ENCODE data around the gene FRY. TPM values are rescaled to one million over a fixed set of nuclear protein-coding genes. Genes with fewer than 3 reads are reported as not detected.

The FRY gene
- total RNA-seq, 5 donors from 2014 or later (not counting 1 experiment from before 2014, with no cell fraction given) = 11.5 to 35.3 (median 15.2) TPM

- H3K4me3 ChIP-seq (ENCODE audit: control insufficient read depth in 1 of 2, extremely low read depth in 1 of 2, low read length in 1 of 2) = no peak overlapping the region
- no peaks in the 10 kb centered on the region for H3K36me3 ChIP-seq (ENCODE audit: control insufficient read depth in 2 of 2, extremely low read depth in 1 of 2, insufficient read depth in 1 of 2, low read length in 1 of 2)
- no peaks in the 10 kb centered on the region for H3K4me1 Mint-ChIP-seq
- H3K27ac Mint-ChIP-seq = no peak overlapping the region
- H3K4me1 ChIP-seq (ENCODE audit: control insufficient read depth in 1 of 2, extremely low read depth in 1 of 2, insufficient read depth in 2 of 2, low read length in 2 of 2) = no peaks in the 10 kb centered on the region
- ChIA-PET CTCF (no interaction called here), POLR2A (interaction anchor here in 1 of 2 donors (0.7 kb wide), 1 partner anchor 892 kb away, joined by 4 read pairs; no protein-coding TSS in a partner anchor)
- H3K9me3 Mint-ChIP-seq = no peaks in the 10 kb centered on the region
- no peak overlapping the region for H3K27ac ChIP-seq (ENCODE audit: low read length)
- no peaks in the 10 kb centered on the region for H3K27me3 ChIP-seq (replicated peaks in 1 of 2; ENCODE audit: control insufficient read depth in 2 of 2, extremely low read depth in 1 of 2, insufficient read depth in 2 of 2, low read length in 1 of 2)
- DNase-seq (no peak), ATAC-seq (replicated peaks in 1 of 4) (no peak)
- no peak overlapping the region for H3K4me3 Mint-ChIP-seq
- no peaks in the 10 kb centered on the region for H3K27me3 Mint-ChIP-seq
- H3K9me3 ChIP-seq = no peaks in the 10 kb centered on the region
- no CpG with 5 or more reads among the region's 1 CpG for WGBS (ENCODE audit: insufficient coverage)
- no peaks in the 10 kb centered on the region for H3K36me3 Mint-ChIP-seq
These were observed 234.6 kb downstream of the FRY start for GRCh38 chr13:32266130-32266529.

DNA sequence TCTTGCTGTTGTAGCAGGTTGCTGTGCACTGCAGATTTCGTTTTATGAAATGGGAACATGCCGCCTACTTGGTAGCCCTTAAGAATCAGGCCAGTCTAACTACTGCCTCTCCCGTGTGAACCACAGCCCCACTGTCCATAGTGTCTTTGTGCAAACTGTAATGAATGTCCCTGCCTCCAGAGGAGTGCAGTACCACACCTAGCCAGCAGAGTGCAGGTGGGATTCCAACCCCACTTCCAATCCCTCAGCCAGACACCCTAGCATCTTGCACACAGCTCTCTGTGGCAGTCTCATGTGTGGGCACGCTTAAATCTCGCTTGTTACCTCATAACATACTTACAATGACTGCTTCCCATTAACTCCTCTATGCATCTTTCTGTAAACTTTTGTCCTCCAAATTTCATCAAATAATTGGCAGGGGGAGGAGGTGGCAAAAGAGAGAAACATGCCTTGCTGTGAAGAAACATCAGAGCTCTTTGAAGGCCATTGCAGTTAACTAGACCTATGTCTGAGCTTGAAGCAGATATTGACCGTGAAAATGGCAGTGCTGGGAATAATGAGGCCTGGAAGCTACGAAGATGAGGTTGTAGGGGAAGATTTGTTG lies 236.4 kb downstream of the FRY start:
- Mint-ChIP-seq H3K27ac (no peak overlapping the region), H3K4me3 (no peak overlapping the region), H3K9me3 (no peaks in the 10 kb centered on the region), H3K4me1 (no peaks in the 10 kb centered on the region), H3K36me3 (no peaks in the 10 kb centered on the region), H3K27me3 (no peaks in the 10 kb centered on the region)
- Histone ChIP-seq H3K4me1 (ENCODE audit: control insufficient read depth in 1 of 2, extremely low read depth in 1 of 2, insufficient read depth in 2 of 2, low read length in 2 of 2) (no peaks in the 10 kb centered on the region), H3K9me3 (no peaks in the 10 kb centered on the region), H3K27me3 (replicated peaks in 1 of 2; ENCODE audit: control insufficient read depth in 2 of 2, extremely low read depth in 1 of 2, insufficient read depth in 2 of 2, low read length in 1 of 2) (no peaks in the 10 kb centered on the region), H3K27ac (ENCODE audit: low read length) (no peak overlapping the region), H3K36me3 (ENCODE audit: control insufficient read depth in 2 of 2, extremely low read depth in 1 of 2, insufficient read depth in 1 of 2, low read length in 1 of 2) (no peaks in the 10 kb centered on the region), H3K4me3 (ENCODE audit: control insufficient read depth in 1 of 2, extremely low read depth in 1 of 2, low read length in 1 of 2) (no peak overlapping the region)
- 53% methylated on average over 3 of the region's 7 CpGs for WGBS (ENCODE audit: insufficient coverage)
- ATAC-seq (replicated peaks in 1 of 4) (peak; percentile 64 to 80 (median 72)), DNase-seq (peak in 32 of 35 experiments; percentile 4 to 63 (median 37))
- ChIA-PET POLR2A (interaction anchor here (0.6 to 0.7 kb wide), 2 partner anchors 10 to 239 kb away, joined by 3 read pairs; no protein-coding TSS in a partner anchor), CTCF (interaction anchor here (0.5 to 1.9 kb wide), 7 partner anchors 12 to 569 kb away, joined by 3 to 5 read pairs (median 3); no protein-coding TSS in a partner anchor)

- no peak for ATAC-seq (replicated peaks in 1 of 4)
- no peak overlapping the region for H3K27ac ChIP-seq (ENCODE audit: low read length)
- no peaks in the 10 kb centered on the region for H3K9me3 Mint-ChIP-seq
- no peaks in the 10 kb centered on the region for H3K4me1 ChIP-seq (ENCODE audit: control insufficient read depth in 1 of 2, extremely low read depth in 1 of 2, insufficient read depth in 2 of 2, low read length in 2 of 2)
- no peak overlapping the region for H3K4me3 ChIP-seq (ENCODE audit: control insufficient read depth in 1 of 2, extremely low read depth in 1 of 2, low read length in 1 of 2)
- no peaks in the 10 kb centered on the region for H3K27me3 ChIP-seq (replicated peaks in 1 of 2; ENCODE audit: control insufficient read depth in 2 of 2, extremely low read depth in 1 of 2, insufficient read depth in 2 of 2, low read length in 1 of 2)
- no peaks in the 10 kb centered on the region for H3K4me1 Mint-ChIP-seq
- peaks cover 0 to 5% of the 10 kb centered on the region in 2 donors for H3K36me3 ChIP-seq (ENCODE audit: control insufficient read depth in 2 of 2, extremely low read depth in 1 of 2, insufficient read depth in 1 of 2, low read length in 1 of 2)
- no peaks in the 10 kb centered on the region for H3K9me3 ChIP-seq
- no CpG with 5 or more reads among the region's 4 CpGs for WGBS (ENCODE audit: insufficient coverage)
- POLR2A ChIA-PET = no interaction called here
- DNase-seq = no peak
- H3K4me3 Mint-ChIP-seq = no peak overlapping the region
- H3K27ac Mint-ChIP-seq = no peak overlapping the region
- H3K27me3 Mint-ChIP-seq = no peaks in the 10 kb centered on the region
- H3K36me3 Mint-ChIP-seq = no peaks in the 10 kb centered on the region
- CTCF ChIA-PET = no interaction called here
These were observed 240.6 kb downstream of the FRY start for GRCh38 chr13:32272021-32272683.

GRCh38 chr13:32277839-32278238 lies 246.3 kb downstream of the FRY start:
- peaks cover 0 to 5% of the 10 kb centered on the region in 2 donors for H3K36me3 ChIP-seq (ENCODE audit: control insufficient read depth in 2 of 2, extremely low read depth in 1 of 2, insufficient read depth in 1 of 2, low read length in 1 of 2)
- POLR2A ChIA-PET = no interaction called here
- Mint-ChIP-seq H3K9me3 (no peaks in the 10 kb centered on the region), H3K27me3 (no peaks in the 10 kb centered on the region), H3K4me3 (no peak overlapping the region), H3K27ac (no peak overlapping the region), H3K36me3 (peaks cover 7% of the 10 kb centered on the region), H3K4me1 (no peaks in the 10 kb centered on the region)
- H3K27me3 ChIP-seq (replicated peaks in 1 of 2; ENCODE audit: control insufficient read depth in 2 of 2, extremely low read depth in 1 of 2, insufficient read depth in 2 of 2, low read length in 1 of 2) = no peaks in the 10 kb centered on the region
- no peaks in the 10 kb centered on the region for H3K9me3 ChIP-seq
- H3K4me1 ChIP-seq (ENCODE audit: control insufficient read depth in 1 of 2, extremely low read depth in 1 of 2, insufficient read depth in 2 of 2, low read length in 2 of 2) = no peaks in the 10 kb centered on the region
- WGBS (ENCODE audit: insufficient coverage) = no CpG with 5 or more reads among the region's 1 CpG
- no peak overlapping the region for H3K27ac ChIP-seq (ENCODE audit: low read length)
- CTCF ChIA-PET = no interaction called here
- ATAC-seq (replicated peaks in 1 of 4) (no peak), DNase-seq (no peak)
- H3K4me3 ChIP-seq (ENCODE audit: control insufficient read depth in 1 of 2, extremely low read depth in 1 of 2, low read length in 1 of 2) = no peak overlapping the region

DNA sequence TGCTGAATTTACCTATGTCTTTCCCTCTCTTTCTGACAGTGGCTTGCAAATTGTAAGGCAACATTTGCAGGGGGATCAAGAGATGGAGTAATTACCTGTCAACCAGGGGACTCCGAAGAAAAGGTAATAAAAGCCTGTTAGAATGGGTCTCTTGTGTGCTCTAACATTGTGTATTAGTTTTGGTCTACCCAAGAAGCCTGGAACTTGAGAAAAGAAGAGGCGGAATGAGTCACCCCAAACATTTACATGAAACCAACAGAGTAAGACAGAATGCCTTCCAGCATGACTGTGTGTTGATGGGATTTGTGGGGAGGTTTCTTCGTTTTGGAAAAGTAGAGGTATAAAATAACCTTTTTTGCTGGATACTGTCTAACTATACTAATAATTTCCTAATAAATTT lies 246.9 kb downstream of the FRY start:
- ATAC-seq (replicated peaks in 1 of 4) = no peak
- H3K27me3 ChIP-seq (replicated peaks in 1 of 2; ENCODE audit: control insufficient read depth in 2 of 2, extremely low read depth in 1 of 2, insufficient read depth in 2 of 2, low read length in 1 of 2) = no peaks in the 10 kb centered on the region
- no peaks in the 10 kb centered on the region for H3K4me1 ChIP-seq (ENCODE audit: control insufficient read depth in 1 of 2, extremely low read depth in 1 of 2, insufficient read depth in 2 of 2, low read length in 2 of 2)
- no peak for DNase-seq
- Mint-ChIP-seq H3K36me3 (peaks cover 7% of the 10 kb centered on the region), H3K27me3 (no peaks in the 10 kb centered on the region), H3K27ac (no peak overlapping the region), H3K9me3 (no peaks in the 10 kb centered on the region), H3K4me3 (no peak overlapping the region), H3K4me1 (no peaks in the 10 kb centered on the region)
- H3K36me3 ChIP-seq (ENCODE audit: control insufficient read depth in 2 of 2, extremely low read depth in 1 of 2, insufficient read depth in 1 of 2, low read length in 1 of 2) = peaks cover 0 to 5% of the 10 kb centered on the region in 2 donors
- H3K4me3 ChIP-seq (ENCODE audit: control insufficient read depth in 1 of 2, extremely low read depth in 1 of 2, low read length in 1 of 2) = no peak overlapping the region
- no peak overlapping the region for H3K27ac ChIP-seq (ENCODE audit: low read length)
- no peaks in the 10 kb centered on the region for H3K9me3 ChIP-seq
- CTCF ChIA-PET = no interaction called here
- WGBS (ENCODE audit: insufficient coverage) = no CpG with 5 or more reads among the region's 3 CpGs
- POLR2A ChIA-PET = no interaction called here

DNA sequence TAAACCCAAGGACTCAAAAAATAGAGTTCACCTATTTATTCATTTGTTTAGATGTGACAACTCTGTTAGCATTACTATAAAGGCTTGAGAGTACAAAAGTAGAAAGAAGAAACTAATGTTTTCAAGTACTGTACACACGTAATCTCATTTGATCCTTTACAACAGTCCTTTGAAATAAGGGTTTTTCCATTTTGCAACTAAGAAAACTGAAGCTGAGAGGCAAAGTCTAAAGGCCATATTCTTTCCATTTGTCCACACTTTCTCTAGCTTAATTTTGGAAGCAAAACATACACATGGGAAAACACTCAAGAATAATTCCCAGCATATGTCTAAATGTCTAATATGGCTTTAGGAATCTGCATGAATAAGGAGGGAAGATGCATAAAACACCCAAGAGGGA lies 249.5 kb downstream of the FRY start:
- Histone ChIP-seq H3K9me3 (no peaks in the 10 kb centered on the region), H3K27me3 (replicated peaks in 1 of 2; ENCODE audit: control insufficient read depth in 2 of 2, extremely low read depth in 1 of 2, insufficient read depth in 2 of 2, low read length in 1 of 2) (no peaks in the 10 kb centered on the region), H3K36me3 (ENCODE audit: control insufficient read depth in 2 of 2, extremely low read depth in 1 of 2, insufficient read depth in 1 of 2, low read length in 1 of 2) (peaks cover 0 to 1% of the 10 kb centered on the region in 2 donors), H3K4me3 (ENCODE audit: control insufficient read depth in 1 of 2, extremely low read depth in 1 of 2, low read length in 1 of 2) (no peak overlapping the region), H3K4me1 (ENCODE audit: control insufficient read depth in 1 of 2, extremely low read depth in 1 of 2, insufficient read depth in 2 of 2, low read length in 2 of 2) (no peaks in the 10 kb centered on the region), H3K27ac (ENCODE audit: low read length) (no peak overlapping the region)
- DNase-seq = no peak
- H3K9me3 Mint-ChIP-seq = no peaks in the 10 kb centered on the region
- H3K4me1 Mint-ChIP-seq = no peaks in the 10 kb centered on the region
- H3K27ac Mint-ChIP-seq = no peak overlapping the region
- H3K4me3 Mint-ChIP-seq = no peak overlapping the region
- no peak for ATAC-seq (replicated peaks in 1 of 4)
- no peaks in the 10 kb centered on the region for H3K27me3 Mint-ChIP-seq
- CTCF ChIA-PET = interaction anchor here in 1 of 2 donors (1.1 kb wide), 1 partner anchor 13 kb away, joined by 3 read pairs; no protein-coding TSS in a partner anchor
- peaks cover 7% of the 10 kb centered on the region for H3K36me3 Mint-ChIP-seq
- POLR2A ChIA-PET = no interaction called here
- WGBS (ENCODE audit: insufficient coverage) = no CpG with 5 or more reads among the region's 1 CpG
